22Rv1 (cell line): Measurements from ENCODE around the gene RIC3.

Experiments
- H3K27ac ChIP-seq: fragments of 450-650 bp; 2 replicates; pipeline ENCODE4 v1.5.1; 2017
- ZFX ChIP-seq: fragments of 450-650 bp; IDR thresholded peaks from 2 replicates; pipeline ENCODE4 v1.6.1; 2017; ENCODE audit warnings: antibody characterized with exemption, borderline replicate concordance
- TF ChIP-seq, protein P1 (sequence below): fragments of 450-650 bp; IDR thresholded peaks from 2 replicates; pipeline ENCODE4 v1.5.1; 2017; ENCODE audit warnings: mild to moderate bottlenecking

The RIC3 gene

DNA sequence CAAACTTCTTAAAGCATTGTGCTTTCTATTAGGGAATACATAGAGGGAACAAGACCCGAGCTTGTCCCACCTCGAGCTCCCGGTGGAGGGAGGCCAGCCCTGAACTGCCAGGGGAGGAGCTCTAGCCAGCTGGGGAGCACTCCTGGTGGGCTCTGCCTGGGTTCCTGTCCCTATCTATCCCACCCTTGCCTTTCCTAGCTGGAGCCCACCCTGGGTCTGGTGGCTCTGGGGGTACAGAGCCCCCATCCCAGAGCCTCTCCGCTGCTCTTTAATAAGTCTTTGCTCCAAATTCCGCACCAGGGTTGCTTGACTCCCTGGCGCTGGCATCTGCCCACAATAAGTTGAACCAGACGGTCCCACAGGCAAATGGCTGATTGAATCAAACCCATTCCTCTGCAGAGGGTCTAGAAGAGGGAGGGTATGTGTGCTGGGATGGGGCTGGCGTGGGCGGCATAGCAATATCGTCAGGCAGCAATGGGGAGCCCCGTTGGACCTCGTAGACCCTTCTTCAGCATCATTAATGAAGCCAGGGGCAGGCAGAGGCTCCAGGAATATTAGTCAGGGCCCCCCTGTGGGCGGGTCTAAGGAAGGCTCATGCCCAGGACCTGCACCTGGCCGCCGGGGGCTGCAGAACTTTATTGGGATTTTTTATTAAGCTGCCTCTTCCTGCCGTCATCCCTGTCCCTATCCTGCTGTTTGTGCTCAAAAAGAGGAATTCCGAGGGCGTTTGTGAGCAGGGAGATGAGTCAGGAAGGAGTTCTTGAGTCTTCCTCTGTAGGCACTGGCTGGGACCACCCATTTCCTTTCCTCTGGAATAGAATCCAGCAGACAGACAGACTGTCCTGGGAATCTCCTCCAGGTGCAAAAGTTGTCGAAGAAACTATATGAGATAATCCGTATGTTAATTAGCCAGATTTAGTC lies 38.5 kb upstream of the RIC3 start:
- TF ChIP-seq ZFX: no peak
- TF ChIP-seq, protein P1, sequence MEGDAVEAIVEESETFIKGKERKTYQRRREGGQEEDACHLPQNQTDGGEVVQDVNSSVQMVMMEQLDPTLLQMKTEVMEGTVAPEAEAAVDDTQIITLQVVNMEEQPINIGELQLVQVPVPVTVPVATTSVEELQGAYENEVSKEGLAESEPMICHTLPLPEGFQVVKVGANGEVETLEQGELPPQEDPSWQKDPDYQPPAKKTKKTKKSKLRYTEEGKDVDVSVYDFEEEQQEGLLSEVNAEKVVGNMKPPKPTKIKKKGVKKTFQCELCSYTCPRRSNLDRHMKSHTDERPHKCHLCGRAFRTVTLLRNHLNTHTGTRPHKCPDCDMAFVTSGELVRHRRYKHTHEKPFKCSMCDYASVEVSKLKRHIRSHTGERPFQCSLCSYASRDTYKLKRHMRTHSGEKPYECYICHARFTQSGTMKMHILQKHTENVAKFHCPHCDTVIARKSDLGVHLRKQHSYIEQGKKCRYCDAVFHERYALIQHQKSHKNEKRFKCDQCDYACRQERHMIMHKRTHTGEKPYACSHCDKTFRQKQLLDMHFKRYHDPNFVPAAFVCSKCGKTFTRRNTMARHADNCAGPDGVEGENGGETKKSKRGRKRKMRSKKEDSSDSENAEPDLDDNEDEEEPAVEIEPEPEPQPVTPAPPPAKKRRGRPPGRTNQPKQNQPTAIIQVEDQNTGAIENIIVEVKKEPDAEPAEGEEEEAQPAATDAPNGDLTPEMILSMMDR: no peak
- no peak overlapping the region for H3K27ac ChIP-seq

DNA sequence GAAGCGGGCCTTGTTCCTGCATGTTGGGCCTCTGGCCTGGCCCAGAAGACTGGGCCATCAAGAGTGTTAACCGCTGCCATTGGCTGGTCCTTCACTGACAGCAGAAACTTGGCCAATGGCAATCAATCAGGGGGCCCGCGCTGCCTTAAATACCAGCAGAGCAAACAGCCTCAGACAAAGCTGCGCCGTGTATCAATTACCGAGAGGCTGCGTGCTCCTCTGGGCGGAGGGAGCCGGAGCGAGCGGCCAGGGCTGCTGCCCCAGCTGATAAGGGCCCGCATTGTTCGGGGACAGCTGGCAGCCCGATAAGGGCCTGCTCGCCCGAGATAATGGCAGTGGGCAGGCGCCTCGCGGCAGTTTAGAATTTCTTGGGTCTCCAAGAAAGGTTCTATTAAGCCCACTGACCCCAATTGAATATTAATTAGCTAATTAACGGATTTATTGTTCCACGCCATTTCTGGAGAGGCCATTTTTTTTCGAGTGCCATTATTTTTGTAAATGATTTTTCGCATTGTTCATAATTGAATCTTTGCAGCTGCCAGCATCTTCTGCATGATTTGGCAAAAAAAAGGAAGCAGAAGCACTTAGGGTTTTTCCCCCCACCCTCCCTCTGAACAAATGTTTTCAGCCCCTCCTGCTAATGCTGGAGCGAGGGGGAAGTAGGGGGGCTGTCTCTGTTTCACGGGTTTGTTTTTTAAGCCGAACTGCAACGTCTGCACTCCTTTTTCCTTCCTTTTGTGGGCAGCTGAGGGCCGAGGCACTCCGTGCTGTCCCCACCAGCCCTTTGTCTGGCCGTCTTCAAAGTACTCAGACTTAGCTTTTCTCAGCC lies 37.6 kb upstream of the RIC3 start:
- TF ChIP-seq, protein P1: no peak
- no peak for TF ChIP-seq ZFX
- no peak overlapping the region for H3K27ac ChIP-seq

DNA sequence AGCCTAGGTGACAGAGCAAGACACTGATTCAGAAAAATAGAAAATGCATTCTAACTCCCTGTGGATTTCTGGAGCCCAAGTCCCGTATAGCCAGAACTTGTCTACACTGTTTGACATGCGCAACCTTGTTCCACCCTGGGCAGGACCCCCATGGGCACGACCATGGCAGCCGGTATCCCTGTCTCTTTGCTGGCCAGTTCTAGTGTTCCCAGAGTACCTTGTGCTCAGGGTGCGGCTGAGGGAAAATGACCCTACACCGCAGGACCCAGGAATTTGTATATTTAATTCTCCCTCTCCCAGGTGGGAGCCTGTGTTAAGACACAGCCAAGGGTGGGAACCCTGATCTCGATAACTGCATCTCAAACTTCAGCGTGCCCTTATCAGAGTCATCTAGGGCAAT lies 36.7 kb upstream of the RIC3 start:
- TF ChIP-seq, protein P1: no peak
- no peak for TF ChIP-seq ZFX
- no peak overlapping the region for H3K27ac ChIP-seq

DNA sequence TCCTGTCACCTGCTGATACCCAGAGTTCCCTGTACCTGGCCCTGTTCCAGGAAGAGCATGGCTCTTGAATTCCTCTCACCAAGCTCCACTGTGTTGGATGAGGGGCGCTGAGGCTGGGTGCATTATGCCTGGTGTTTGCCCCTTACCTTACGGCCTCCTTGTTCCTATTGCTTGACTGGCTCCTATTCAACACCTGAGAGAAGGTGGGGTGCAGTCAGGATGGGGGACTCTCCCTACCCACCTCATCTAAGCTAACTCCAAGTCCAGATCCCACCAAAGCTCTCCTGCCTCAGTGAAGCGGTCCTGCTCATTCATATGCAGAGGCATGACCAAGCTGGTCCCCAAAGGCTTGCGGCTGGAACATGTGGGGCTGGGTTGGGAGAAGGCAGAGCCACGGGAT lies 35.8 kb upstream of the RIC3 start:
- no peak overlapping the region for H3K27ac ChIP-seq
- TF ChIP-seq ZFX: no peak
- TF ChIP-seq, protein P1: no peak

DNA sequence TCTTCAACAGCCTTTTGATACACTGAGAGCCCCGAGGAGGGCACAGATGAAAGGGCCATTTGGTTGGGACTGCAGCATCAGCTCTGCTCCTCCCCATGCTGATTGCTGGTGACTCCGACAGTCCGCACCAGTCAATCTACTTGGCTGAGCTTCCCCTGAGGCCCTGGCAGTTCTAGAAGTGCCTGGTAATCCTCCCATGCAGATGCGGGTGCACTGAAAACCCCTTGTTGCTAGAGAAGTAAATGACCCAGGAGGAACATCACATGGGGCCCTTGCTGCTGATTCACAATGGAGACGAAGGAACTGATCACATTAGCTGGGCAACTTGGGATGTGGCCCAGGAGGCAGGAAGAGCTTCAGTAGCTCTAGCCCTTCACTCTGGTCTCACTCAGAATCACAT lies 35.2 kb upstream of the RIC3 start:
- no peak for TF ChIP-seq ZFX
- TF ChIP-seq, protein P1: no peak
- H3K27ac ChIP-seq: no peak overlapping the region

DNA sequence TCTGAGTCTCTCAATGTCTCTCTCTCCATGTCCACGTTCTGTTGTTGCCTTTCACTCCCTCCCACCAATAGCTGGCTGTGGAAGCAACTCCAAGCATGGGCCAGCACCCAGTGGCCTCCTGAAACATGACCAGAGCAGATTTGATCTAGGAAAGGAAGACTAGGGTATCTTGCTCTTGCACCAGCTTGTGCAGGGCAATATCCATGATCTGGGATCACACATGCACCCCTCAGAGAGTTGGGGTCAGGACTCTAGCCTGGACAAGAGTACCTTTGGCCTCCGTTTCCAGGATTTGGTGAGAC lies 34.5 kb upstream of the RIC3 start:
- TF ChIP-seq ZFX: no peak
- TF ChIP-seq, protein P1: no peak
- no peak overlapping the region for H3K27ac ChIP-seq
